Activated B cell treated with CpG ODN at 0.5 μM for 24 hours (primary cell): Measurements from ENCODE around the gene LRCH2. TPM values are rescaled to one million over a fixed set of nuclear protein-coding genes. Genes with fewer than 3 reads are reported as not detected.

ENCODE experiments used
- ATAC-seq: fragments of 200-7000 bp; cut with Tn5 transposase; one replicate; pipeline ENCODE4 v1.10.0; 2021; ENCODE audit warnings: low read depth, mild to moderate bottlenecking, moderate library complexity
- CTCF ChIA-PET: fragments of 350-600 bp; sonication (Branson Sonifier 250); formaldehyde crosslinking; loops from one replicate; lab custom pipeline; 2021; ENCODE audit warnings: antibody characterized with exemption; lab: Charles Lee
- POLR2A ChIA-PET: fragments of 350-600 bp; sonication (Branson Sonifier 250); formaldehyde crosslinking; loops from one replicate; lab custom pipeline; 2021; ENCODE audit warnings: antibody characterized with exemption; lab: Charles Lee
- DNase-seq: peaks from one replicate; pipeline ENCODE4 v3.0.0; 2022
- H3K27ac Mint-ChIP-seq: one replicate; pipeline ENCODE4 v1.8.0; 2020; ENCODE audit warnings: mixed read lengths
- H3K27me3 Mint-ChIP-seq: one replicate; pipeline ENCODE4 v1.8.0; 2021; ENCODE audit warnings: mixed read lengths
- H3K36me3 Mint-ChIP-seq: one replicate; pipeline ENCODE4 v1.8.0; 2021; ENCODE audit warnings: low read depth, mixed read lengths
- H3K4me1 Mint-ChIP-seq: one replicate; pipeline ENCODE4 v1.8.0; 2021; ENCODE audit warnings: mixed read lengths
- H3K4me3 Mint-ChIP-seq: one replicate; pipeline ENCODE4 v1.8.0; 2020; ENCODE audit warnings: mild to moderate bottlenecking, mixed read lengths
- H3K9me3 Mint-ChIP-seq: one replicate; pipeline ENCODE4 v1.8.0; 2020; ENCODE audit warnings: mixed read lengths
- intact Hi-C: fragments of 100-400 bp; cut with micrococcal nuclease; formaldehyde crosslinking; loops from one replicate; pipeline ENCODE4 v1.15.1; 2024
- total RNA-seq: library from RNA; stranded (reverse); gene quantifications from 2 replicates; pipeline ENCODE4 v1.2.3, GENCODE V29; 2022
- TF ChIP-seq, protein P1 (sequence below): fragments of 200-600 bp; IDR thresholded peaks from one replicate; pipeline ENCODE4 v1.8.0; 2022; ENCODE audit warnings: antibody characterized with exemption, mild to moderate bottlenecking

The LRCH2 gene
- total RNA-seq, 1 donor from 2014 or later = not detected

DNA sequence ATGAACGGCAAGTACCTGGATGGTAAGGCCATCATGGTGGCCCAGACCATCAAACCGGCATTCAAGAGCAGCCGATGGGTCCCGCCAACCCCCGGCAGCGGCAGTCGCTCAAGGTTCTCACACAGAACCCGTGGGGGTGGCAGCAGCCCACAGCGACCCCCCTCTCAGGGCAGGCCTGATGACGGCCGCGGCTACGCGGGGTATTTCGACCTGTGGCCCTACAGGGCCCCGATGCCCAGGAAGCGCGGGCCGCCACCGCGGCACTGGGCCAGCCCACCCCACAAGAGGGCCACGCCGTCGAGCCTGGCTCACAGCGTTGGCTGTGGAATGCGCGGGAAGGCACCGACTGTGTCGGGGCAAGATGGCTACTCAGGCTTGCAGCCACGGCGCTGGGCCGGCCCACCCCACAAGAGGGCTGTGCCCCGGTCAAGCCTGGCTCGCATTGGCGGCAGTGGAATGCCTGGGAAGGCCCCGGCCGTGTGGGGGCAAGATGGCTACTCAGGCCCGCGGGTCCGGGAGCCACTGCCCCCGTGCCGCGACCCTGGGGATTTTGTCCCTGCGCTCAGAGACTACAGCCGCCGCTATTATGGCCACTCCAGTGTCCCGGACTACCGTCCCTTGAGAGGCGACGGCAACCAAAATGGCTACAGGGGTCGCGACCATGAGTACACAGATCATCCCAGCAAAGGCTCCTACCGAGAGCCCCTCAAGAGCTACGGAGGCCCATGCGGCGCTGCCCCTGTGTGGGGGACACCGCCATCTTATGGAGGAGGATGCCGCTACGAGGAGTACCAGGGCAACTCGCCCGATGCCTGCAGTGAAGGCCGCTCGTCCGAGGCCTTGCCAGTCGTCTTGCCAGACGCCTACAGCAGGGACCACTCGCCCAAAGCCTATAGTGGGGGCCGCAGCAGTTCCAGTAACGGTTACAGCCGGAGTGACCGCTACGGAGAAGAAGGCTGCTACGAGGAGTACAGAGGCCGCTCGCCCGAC is 44.0 kb downstream of the LRCH2 start:
- no peak overlapping the region for H3K4me3 Mint-ChIP-seq
- POLR2A ChIA-PET = no interaction called here
- DNase-seq (no peak), ATAC-seq (no peak)
- H3K4me1 Mint-ChIP-seq = no peaks in the 10 kb centered on the region
- H3K9me3 Mint-ChIP-seq = no peaks in the 10 kb centered on the region
- TF ChIP-seq, protein P1, sequence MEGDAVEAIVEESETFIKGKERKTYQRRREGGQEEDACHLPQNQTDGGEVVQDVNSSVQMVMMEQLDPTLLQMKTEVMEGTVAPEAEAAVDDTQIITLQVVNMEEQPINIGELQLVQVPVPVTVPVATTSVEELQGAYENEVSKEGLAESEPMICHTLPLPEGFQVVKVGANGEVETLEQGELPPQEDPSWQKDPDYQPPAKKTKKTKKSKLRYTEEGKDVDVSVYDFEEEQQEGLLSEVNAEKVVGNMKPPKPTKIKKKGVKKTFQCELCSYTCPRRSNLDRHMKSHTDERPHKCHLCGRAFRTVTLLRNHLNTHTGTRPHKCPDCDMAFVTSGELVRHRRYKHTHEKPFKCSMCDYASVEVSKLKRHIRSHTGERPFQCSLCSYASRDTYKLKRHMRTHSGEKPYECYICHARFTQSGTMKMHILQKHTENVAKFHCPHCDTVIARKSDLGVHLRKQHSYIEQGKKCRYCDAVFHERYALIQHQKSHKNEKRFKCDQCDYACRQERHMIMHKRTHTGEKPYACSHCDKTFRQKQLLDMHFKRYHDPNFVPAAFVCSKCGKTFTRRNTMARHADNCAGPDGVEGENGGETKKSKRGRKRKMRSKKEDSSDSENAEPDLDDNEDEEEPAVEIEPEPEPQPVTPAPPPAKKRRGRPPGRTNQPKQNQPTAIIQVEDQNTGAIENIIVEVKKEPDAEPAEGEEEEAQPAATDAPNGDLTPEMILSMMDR = no peak
- CTCF ChIA-PET = no interaction called here
- no peaks in the 10 kb centered on the region for H3K36me3 Mint-ChIP-seq
- no peak overlapping the region for H3K27ac Mint-ChIP-seq
- H3K27me3 Mint-ChIP-seq = no peaks in the 10 kb centered on the region
- intact Hi-C loops = no loop called here

DNA sequence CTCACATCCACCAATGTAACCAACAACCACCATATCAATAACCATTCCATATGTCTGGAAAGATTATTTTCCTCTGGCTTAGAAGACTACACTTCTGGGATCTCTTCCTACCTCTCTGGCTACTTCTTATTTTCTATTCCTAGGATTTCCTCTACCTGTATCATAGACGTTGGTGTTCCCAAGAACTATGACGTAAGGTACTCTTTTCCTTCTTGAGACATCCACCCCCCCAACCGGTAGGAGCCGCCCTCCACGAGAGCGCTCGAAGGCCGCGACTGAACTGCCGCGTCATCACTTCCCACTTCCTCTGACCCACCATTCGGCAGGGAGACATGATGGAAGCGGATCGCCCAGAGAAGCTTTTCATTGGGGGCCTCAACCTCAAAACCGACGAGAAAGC is 44.8 kb downstream of the LRCH2 start, which contains the start of gene RBMXL3:
RBMXL3 (plus strand) TSS at position 301 of the 400 bp plus-strand sequence; CDS start at position 333, 32 bp downstream.
- CTCF ChIA-PET = no interaction called here
- TF ChIP-seq, protein P1 = no peak
- Mint-ChIP-seq H3K27ac (no peak within 1 kb of the TSS), H3K4me1 (no peaks in the 10 kb centered on the region), H3K36me3 (no peaks in the 10 kb centered on the region), H3K9me3 (no peaks in the 10 kb centered on the region), H3K4me3 (no peak within 1 kb of the TSS), H3K27me3 (no peaks in the 10 kb centered on the region)
- POLR2A ChIA-PET = no interaction called here
- ATAC-seq = no peak
- no peak for DNase-seq
- intact Hi-C loops = no loop called here

DNA sequence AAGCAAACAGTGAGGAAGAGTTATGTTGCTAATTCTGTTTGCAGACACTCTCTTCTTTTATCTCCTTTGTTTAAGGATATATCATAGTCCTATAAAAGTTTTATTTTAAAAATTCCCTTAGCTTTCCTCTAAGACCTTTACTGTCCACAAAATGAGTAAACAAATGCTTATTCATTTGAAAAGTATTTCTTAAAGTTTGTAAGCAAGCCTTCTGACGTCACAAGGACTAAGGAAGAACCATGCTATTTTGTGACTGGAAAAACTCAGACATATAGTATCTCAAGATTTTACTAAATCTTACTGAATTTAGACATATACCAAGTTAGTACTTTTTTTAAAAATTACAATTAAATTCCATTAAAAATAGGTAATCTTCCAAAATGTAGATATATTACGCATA is 49.9 kb downstream of the LRCH2 start:
- TF ChIP-seq, protein P1 = no peak
- CTCF ChIA-PET = no interaction called here
- H3K36me3 Mint-ChIP-seq = no peaks in the 10 kb centered on the region
- no peaks in the 10 kb centered on the region for H3K27me3 Mint-ChIP-seq
- intact Hi-C loops = no loop called here
- no peak overlapping the region for H3K27ac Mint-ChIP-seq
- H3K4me3 Mint-ChIP-seq = no peak overlapping the region
- POLR2A ChIA-PET = no interaction called here
- H3K4me1 Mint-ChIP-seq = no peaks in the 10 kb centered on the region
- ATAC-seq (no peak), DNase-seq (no peak)
- H3K9me3 Mint-ChIP-seq = no peaks in the 10 kb centered on the region

DNA sequence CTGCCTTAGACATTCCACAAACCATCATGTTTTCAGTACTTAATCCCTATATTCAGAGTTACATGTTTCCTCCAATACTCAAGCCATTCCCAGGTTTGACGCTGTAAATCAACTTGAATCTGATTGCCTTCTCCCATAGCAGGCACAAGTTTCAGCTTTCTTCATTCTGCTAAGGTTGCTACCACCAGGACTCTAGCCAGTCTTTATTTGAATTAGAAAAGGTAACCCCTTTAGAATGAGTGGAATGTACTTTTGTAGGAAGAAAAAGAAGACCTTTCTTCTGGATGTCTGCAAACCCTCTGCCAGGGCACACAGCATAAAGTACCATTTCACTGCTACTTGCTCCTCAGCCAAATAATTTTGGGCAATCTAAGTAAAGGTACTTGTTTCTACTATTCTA is 55.4 kb downstream of the LRCH2 start:
- no peak overlapping the region for H3K27ac Mint-ChIP-seq
- POLR2A ChIA-PET = no interaction called here
- H3K9me3 Mint-ChIP-seq = no peaks in the 10 kb centered on the region
- no peaks in the 10 kb centered on the region for H3K4me1 Mint-ChIP-seq
- TF ChIP-seq, protein P1 = no peak
- ATAC-seq (no peak), DNase-seq (no peak)
- CTCF ChIA-PET = no interaction called here
- no peaks in the 10 kb centered on the region for H3K27me3 Mint-ChIP-seq
- H3K36me3 Mint-ChIP-seq = no peaks in the 10 kb centered on the region
- intact Hi-C loops = no loop called here
- no peak overlapping the region for H3K4me3 Mint-ChIP-seq

DNA sequence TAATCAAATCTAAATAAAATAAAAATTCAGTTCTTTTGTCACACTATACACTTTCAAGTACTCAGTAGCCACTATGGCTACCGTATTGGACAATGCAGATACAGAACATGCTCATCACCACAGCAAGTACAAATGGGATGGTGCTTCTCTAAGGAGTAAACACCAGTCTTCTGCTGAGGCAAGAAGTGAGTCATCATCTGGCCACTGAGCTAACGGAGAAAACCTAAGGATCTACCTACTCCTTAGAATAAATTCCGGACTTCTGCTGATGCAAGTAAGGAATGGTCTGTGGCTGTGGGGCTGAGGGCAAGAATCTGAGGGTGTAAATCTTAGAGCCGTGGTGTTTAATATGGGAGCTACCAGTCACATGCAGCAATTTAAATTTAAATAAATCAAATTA is 56.0 kb downstream of the LRCH2 start:
- no peaks in the 10 kb centered on the region for H3K27me3 Mint-ChIP-seq
- no peak overlapping the region for H3K4me3 Mint-ChIP-seq
- H3K9me3 Mint-ChIP-seq = no peaks in the 10 kb centered on the region
- ATAC-seq (no peak), DNase-seq (no peak)
- ChIA-PET CTCF (no interaction called here), POLR2A (no interaction called here)
- no peaks in the 10 kb centered on the region for H3K36me3 Mint-ChIP-seq
- no peak overlapping the region for H3K27ac Mint-ChIP-seq
- intact Hi-C loops = no loop called here
- TF ChIP-seq, protein P1 = no peak
- H3K4me1 Mint-ChIP-seq = no peaks in the 10 kb centered on the region
